ENCODE measurements around the gene CHD2.

- TF ChIP-seq BACH2 (CRISPR knock-in tag; IDR thresholded peaks at IDR 0.05; ENCODE audit: borderline replicate concordance) = no peak
- TF ChIP-seq, protein P1, sequence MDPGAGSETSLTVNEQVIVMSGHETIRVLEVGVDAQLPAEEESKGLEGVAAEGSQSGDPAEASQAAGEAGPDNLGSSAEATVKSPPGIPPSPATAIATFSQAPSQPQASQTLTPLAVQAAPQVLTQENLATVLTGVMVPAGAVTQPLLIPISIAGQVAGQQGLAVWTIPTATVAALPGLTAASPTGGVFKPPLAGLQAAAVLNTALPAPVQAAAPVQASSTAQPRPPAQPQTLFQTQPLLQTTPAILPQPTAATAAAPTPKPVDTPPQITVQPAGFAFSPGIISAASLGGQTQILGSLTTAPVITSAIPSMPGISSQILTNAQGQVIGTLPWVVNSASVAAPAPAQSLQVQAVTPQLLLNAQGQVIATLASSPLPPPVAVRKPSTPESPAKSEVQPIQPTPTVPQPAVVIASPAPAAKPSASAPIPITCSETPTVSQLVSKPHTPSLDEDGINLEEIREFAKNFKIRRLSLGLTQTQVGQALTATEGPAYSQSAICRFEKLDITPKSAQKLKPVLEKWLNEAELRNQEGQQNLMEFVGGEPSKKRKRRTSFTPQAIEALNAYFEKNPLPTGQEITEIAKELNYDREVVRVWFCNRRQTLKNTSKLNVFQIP (CRISPR knock-in tag; IDR thresholded peaks at IDR 0.05; ENCODE audit: borderline replicate concordance, low read depth) = no peak
- TF ChIP-seq GLIS3 (CRISPR knock-in tag; IDR thresholded peaks at IDR 0.05) = no peak
- no peak for TF ChIP-seq ZFP3 (CRISPR knock-in tag; IDR thresholded peaks at IDR 0.05)
- no peak for TF ChIP-seq CSRNP3 (CRISPR knock-in tag; IDR thresholded peaks at IDR 0.05)
- TF ChIP-seq TSHZ2 (CRISPR knock-in tag; IDR thresholded peaks at IDR 0.05) = no peak
- no peak for TF ChIP-seq ZFP30 (CRISPR knock-in tag; IDR thresholded peaks at IDR 0.05)
These were observed 14.0 kb upstream of the CHD2 start for GRCh38 chr15:92886042-92886537.
